Endodermal cell (in vitro differentiated cells): ENCODE data around the gene ZBP1. TPM values are rescaled to one million over a fixed set of nuclear protein-coding genes. Genes with fewer than 3 reads are reported as not detected.

Source experiments
- DNase-seq: peaks from one replicate; pipeline ENCODE4 v3.0.0-alpha.2; 2017
- H3K27ac ChIP-seq: 2 replicates; pipeline ENCODE4 v1.5.1; 2013; ENCODE audit warnings: mild to moderate bottlenecking, low read depth, low read length, moderate library complexity
- H3K27me3 ChIP-seq: 2 replicates; pipeline ENCODE4 v1.6.1; 2013; ENCODE audit warnings: mild to moderate bottlenecking, low read length, moderate library complexity; ENCODE audit not compliant: insufficient read depth, control insufficient read depth, poor library complexity, severe bottlenecking
- H3K36me3 ChIP-seq: 2 replicates; pipeline ENCODE4 v1.7.0; 2013; ENCODE audit warnings: mild to moderate bottlenecking, low read length, moderate library complexity; ENCODE audit not compliant: control insufficient read depth, insufficient read depth
- H3K4me1 ChIP-seq: one replicate; pipeline ENCODE4 v1.7.0; 2013; ENCODE audit warnings: low read length; ENCODE audit not compliant: control insufficient read depth, insufficient read depth
- H3K4me3 ChIP-seq: 2 replicates; pipeline ENCODE4 v1.5.1; 2013; ENCODE audit warnings: mild to moderate bottlenecking, low read length, moderate library complexity
- H3K9ac ChIP-seq: 2 replicates; pipeline ENCODE4 v1.6.1; 2013; ENCODE audit warnings: mild to moderate bottlenecking, low read length, moderate library complexity; ENCODE audit not compliant: poor library complexity, severe bottlenecking; ENCODE audit errors: extremely low read depth
- H3K9me3 ChIP-seq: 2 replicates; pipeline ENCODE4 v1.6.1; 2013; ENCODE audit warnings: mild to moderate bottlenecking, low read length, moderate library complexity; ENCODE audit not compliant: control insufficient read depth
- H3K27ac Mint-ChIP-seq: 2 replicates; pipeline ENCODE4 v1.8.0; 2020; ENCODE audit warnings: mixed read lengths
- H3K27me3 Mint-ChIP-seq: 2 replicates; pipeline ENCODE4 v1.8.0; 2021; ENCODE audit warnings: mild to moderate bottlenecking, mixed read lengths; ENCODE audit not compliant: insufficient read depth
- H3K36me3 Mint-ChIP-seq: 2 replicates; pipeline ENCODE4 v1.8.0; 2020; ENCODE audit warnings: low read depth, mixed read lengths
- H3K4me1 Mint-ChIP-seq: 2 replicates; pipeline ENCODE4 v1.8.0; 2020; ENCODE audit warnings: mixed read lengths
- H3K4me3 Mint-ChIP-seq: 2 replicates; pipeline ENCODE4 v1.8.0; 2020; ENCODE audit warnings: mild to moderate bottlenecking, moderate library complexity, mixed read lengths
- H3K9me3 Mint-ChIP-seq: 2 replicates; pipeline ENCODE4 v1.8.0; 2020; ENCODE audit warnings: mild to moderate bottlenecking, mixed read lengths
- WGBS, 2 experiments: methylation state at CpG; one replicate each; pipeline versions ENCODE4 v1.1.5 to v1.1.7; 2013; ENCODE audit warnings: missing lambda C conversion rate in 2 of 2, mixed read lengths in 1 of 2; ENCODE audit not compliant: insufficient coverage in 1 of 2, insufficient read length in 1 of 2; 5-methylcytosine and 5-hydroxymethylcytosine counted together
- total RNA-seq, 2 donors: library from RNA; stranded (reverse); fragmentation: NEBNext Ultra II Directional in 1 of 2; extraction: Animal tissue kit (Norgen Biotek cat#: 25700) in 1 of 2; gene quantifications; 2 replicates in 1 of 2; 3 replicates in 1 of 2; pipeline ENCODE4 v1.2.1, GENCODE V29; 2021
- TF ChIP-seq, protein P1 (sequence below): fragments of 200-600 bp; sonication (generic); conservative IDR thresholded peaks from 2 replicates; pipeline ENCODE4 v1.5.0; 2021; ENCODE audit warnings: antibody characterized with exemption, mild to moderate bottlenecking

Gene ZBP1
- total RNA-seq, 2 donors from 2014 or later = not detected

GRCh38 chr20:57592263-57593092 is 27.7 kb downstream of the ZBP1 start:
- TF ChIP-seq, protein P1, sequence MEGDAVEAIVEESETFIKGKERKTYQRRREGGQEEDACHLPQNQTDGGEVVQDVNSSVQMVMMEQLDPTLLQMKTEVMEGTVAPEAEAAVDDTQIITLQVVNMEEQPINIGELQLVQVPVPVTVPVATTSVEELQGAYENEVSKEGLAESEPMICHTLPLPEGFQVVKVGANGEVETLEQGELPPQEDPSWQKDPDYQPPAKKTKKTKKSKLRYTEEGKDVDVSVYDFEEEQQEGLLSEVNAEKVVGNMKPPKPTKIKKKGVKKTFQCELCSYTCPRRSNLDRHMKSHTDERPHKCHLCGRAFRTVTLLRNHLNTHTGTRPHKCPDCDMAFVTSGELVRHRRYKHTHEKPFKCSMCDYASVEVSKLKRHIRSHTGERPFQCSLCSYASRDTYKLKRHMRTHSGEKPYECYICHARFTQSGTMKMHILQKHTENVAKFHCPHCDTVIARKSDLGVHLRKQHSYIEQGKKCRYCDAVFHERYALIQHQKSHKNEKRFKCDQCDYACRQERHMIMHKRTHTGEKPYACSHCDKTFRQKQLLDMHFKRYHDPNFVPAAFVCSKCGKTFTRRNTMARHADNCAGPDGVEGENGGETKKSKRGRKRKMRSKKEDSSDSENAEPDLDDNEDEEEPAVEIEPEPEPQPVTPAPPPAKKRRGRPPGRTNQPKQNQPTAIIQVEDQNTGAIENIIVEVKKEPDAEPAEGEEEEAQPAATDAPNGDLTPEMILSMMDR = no peak
- H3K27ac ChIP-seq = no peak overlapping the region
- H3K4me1 ChIP-seq = no peaks in the 10 kb centered on the region
- Mint-ChIP-seq H3K36me3 (no peaks in the 10 kb centered on the region), H3K4me1 (no peaks in the 10 kb centered on the region), H3K4me3 (no peak overlapping the region), H3K27ac (no peak overlapping the region), H3K9me3 (peaks cover 3% of the 10 kb centered on the region), H3K27me3 (no peaks in the 10 kb centered on the region)
- no peak for DNase-seq
- WGBS, 2 experiments = 91 to 92% methylated on average over 16 to 22 of the region's 22 CpGs
- H3K9ac ChIP-seq = no peak overlapping the region
- H3K4me3 ChIP-seq = no peak overlapping the region
- H3K9me3 ChIP-seq = no peaks in the 10 kb centered on the region
- H3K27me3 ChIP-seq = no peaks in the 10 kb centered on the region
- H3K36me3 ChIP-seq = no peaks in the 10 kb centered on the region

DNA sequence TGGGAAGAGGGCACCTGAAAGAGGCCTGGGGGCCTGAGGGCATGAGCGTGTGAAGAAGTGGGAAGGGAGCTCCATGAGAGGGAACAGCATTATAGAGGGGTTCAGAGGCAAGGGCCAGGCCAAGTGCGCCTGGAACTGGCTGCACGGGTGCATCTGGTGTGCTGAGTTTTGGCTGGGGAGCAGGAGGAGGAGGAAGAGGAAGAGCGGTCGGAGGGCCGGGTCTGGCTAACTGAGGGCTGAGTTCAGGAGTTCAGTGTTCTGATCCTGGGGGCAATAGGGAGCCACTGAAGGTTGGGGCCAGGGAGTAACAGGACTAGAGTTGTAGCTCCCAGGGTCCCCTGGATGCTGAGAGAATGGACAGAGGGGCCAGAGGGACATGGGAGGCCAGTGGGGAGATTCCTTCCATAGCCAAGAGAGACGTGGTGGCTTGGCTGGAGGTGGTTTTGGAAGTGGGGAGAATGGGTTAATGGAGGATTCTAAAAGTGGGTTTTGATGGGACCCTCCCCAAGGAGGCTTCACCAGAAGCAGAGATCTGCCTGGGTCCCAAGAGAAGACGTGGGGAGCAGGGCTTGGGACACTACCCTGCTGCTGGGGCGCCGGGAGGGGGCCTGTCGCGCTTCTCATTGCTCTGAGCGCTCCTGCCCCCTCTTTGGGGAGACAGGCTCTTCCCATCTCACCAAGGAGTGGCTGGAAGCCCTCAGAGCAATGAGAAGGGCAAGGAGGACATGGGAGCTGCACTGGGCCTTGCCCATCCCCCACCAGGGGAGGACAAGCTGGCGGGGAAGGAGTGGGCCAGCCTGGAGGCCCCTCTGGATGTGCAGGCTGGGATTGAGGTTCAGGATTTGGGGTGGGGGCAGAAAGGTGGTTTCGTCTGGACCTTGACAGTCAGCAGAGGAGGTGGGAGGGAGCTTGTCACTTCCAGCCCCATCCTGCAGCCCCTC is 28.7 kb downstream of the ZBP1 start:
- no peak overlapping the region for H3K4me3 ChIP-seq
- no peak overlapping the region for H3K9ac ChIP-seq
- TF ChIP-seq, protein P1 = no peak
- Mint-ChIP-seq H3K36me3 (no peaks in the 10 kb centered on the region), H3K27me3 (no peaks in the 10 kb centered on the region), H3K4me3 (no peak overlapping the region), H3K4me1 (no peaks in the 10 kb centered on the region), H3K9me3 (peaks cover 9% of the 10 kb centered on the region), H3K27ac (no peak overlapping the region)
- H3K36me3 ChIP-seq = no peaks in the 10 kb centered on the region
- no peaks in the 10 kb centered on the region for H3K9me3 ChIP-seq
- H3K4me1 ChIP-seq = no peaks in the 10 kb centered on the region
- H3K27me3 ChIP-seq = no peaks in the 10 kb centered on the region
- DNase-seq = no peak
- WGBS, 2 experiments = 87 to 90% methylated on average over 4 to 15 of the region's 15 CpGs
- H3K27ac ChIP-seq = no peak overlapping the region

DNA sequence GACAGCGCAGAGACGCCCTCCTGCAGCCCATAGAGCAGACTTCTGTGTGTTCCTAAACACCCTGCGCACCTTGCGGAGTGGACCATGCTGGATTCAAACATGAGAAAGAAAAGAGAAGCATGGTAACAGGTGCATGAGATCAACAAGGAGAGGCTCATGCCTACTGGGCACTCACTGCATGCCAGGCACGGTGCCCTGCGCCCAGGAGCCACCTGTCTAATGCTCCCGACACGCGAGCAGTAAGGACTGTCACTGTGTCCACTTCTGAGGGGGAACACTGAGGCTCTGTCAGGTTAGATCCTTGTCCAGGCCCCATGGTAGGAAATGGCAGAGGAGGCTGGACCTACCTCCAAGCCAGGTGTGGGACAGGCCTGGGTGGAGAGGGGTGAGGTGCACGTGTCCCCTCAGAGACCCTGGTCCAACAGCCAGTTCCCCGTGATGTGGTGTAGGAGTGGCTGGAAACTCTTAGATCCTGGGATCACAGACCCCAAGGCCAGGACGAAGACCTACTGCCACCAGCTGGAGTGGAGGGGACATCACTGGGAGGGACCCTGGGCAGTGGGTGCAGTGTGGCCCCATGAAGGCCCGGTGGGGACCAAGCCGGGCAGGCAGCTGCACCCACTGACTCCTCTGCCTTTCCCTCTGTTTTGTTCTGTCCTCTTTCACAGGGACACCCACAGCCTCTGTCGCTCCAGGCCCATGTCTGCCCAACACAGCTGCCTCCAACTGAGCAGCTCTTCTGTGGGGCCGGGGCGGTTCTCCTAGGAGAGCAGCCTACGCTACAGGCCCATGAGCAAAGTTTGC is 29.5 kb downstream of the ZBP1 start:
- Histone ChIP-seq H3K4me3 (no peak overlapping the region), H3K27me3 (no peaks in the 10 kb centered on the region), H3K36me3 (no peaks in the 10 kb centered on the region), H3K4me1 (no peaks in the 10 kb centered on the region), H3K9ac (no peak overlapping the region), H3K9me3 (no peaks in the 10 kb centered on the region), H3K27ac (no peak overlapping the region)
- no peak overlapping the region for H3K27ac Mint-ChIP-seq
- no peaks in the 10 kb centered on the region for H3K4me1 Mint-ChIP-seq
- H3K27me3 Mint-ChIP-seq = no peaks in the 10 kb centered on the region
- no peak overlapping the region for H3K4me3 Mint-ChIP-seq
- H3K36me3 Mint-ChIP-seq = no peaks in the 10 kb centered on the region
- peaks cover 9% of the 10 kb centered on the region for H3K9me3 Mint-ChIP-seq
- TF ChIP-seq, protein P1 = no peak
- DNase-seq = no peak
- 90 to 95% methylated on average over 10 to 18 of the region's 18 CpGs for WGBS, 2 experiments
